NCI-H1436 (cell line): ENCODE results near the gene ARRB1.
"Not testable (repeated sequence)": the region's sequence is repeated elsewhere in the genome, so short reads cannot be mapped to it uniquely, and the experiment has no call there.

Source experiments
- DNase-seq: peaks from one replicate; lab custom pipeline; 2025; lab: John Stamatoyannopoulos, UW

Gene ARRB1

GRCh38 chr11:75323609-75324008 lies 27.9 kb downstream of the ARRB1 start:
- no peak for DNase-seq

GRCh38 chr11:75320643-75321042 lies 30.8 kb downstream of the ARRB1 start:
- DNase-seq: no peak

GRCh38 chr11:75320046-75320618 lies 31.3 kb downstream of the ARRB1 start:
- DNase-seq: no peak

- DNase-seq: no peak
These were observed 32.2 kb downstream of the ARRB1 start for GRCh38 chr11:75319035-75319877.

- DNase-seq: no peak
These were observed 33.9 kb downstream of the ARRB1 start for GRCh38 chr11:75317446-75318122.

GRCh38 chr11:75315439-75315805 lies 36.0 kb downstream of the ARRB1 start:
- no peak for DNase-seq

- DNase-seq: no peak
These were observed 36.6 kb downstream of the ARRB1 start for GRCh38 chr11:75314771-75315438.

- DNase-seq: no peak
These were observed 37.8 kb downstream of the ARRB1 start for GRCh38 chr11:75313513-75314272.

GRCh38 chr11:75312346-75312745 lies 39.1 kb downstream of the ARRB1 start:
- no peak for DNase-seq

- DNase-seq: no peak
These were observed 39.6 kb downstream of the ARRB1 start for GRCh38 chr11:75311858-75312288.

- no peak for DNase-seq
These were observed 42.5 kb downstream of the ARRB1 start for GRCh38 chr11:75308986-75309385.

- DNase-seq: no peak
These were observed 43.3 kb downstream of the ARRB1 start for GRCh38 chr11:75308116-75308515.

- DNase-seq: no peak
These were observed 44.4 kb downstream of the ARRB1 start for GRCh38 chr11:75307058-75307457.

- no peak for DNase-seq
These were observed 44.9 kb downstream of the ARRB1 start for GRCh38 chr11:75306529-75306928.

- no peak for DNase-seq
These were observed 45.5 kb downstream of the ARRB1 start for GRCh38 chr11:75305993-75306392.

GRCh38 chr11:75305452-75305851 lies 46.0 kb downstream of the ARRB1 start:
- DNase-seq: no peak

GRCh38 chr11:75304941-75305340 lies 46.5 kb downstream of the ARRB1 start:
- not testable (repeated sequence) for DNase-seq

GRCh38 chr11:75303544-75304224 lies 47.8 kb downstream of the ARRB1 start:
- no peak for DNase-seq

- no peak for DNase-seq
These were observed 49.1 kb downstream of the ARRB1 start for GRCh38 chr11:75302371-75302770.

- DNase-seq: no peak
These were observed 49.7 kb downstream of the ARRB1 start for GRCh38 chr11:75301601-75302345.
